D721Med (cell line): Measurements from ENCODE around the gene OR10G2.

ENCODE experiments used
- DNase-seq: peaks from one replicate; pipeline ENCODE4 v3.0.0; 2011; ENCODE audit warnings: low spot score; ENCODE audit not compliant: insufficient read length
- FAIRE-seq: peaks from 2 replicates; lab custom pipeline; 2011; peaks lifted over from hg19 to GRCh38; lab: Jason Lieb, UNC
- CTCF ChIP-seq: IDR thresholded peaks from 2 replicates; pipeline ENCODE4 v1.5.1; 2012; ENCODE audit warnings: mild to moderate bottlenecking, control low read depth; ENCODE audit not compliant: insufficient read depth; ENCODE audit errors: missing control alignments

The OR10G2 gene

GRCh38 chr14:21668377-21668776 lies 33.6 kb upstream of the OR10G2 start:
- no peak for FAIRE-seq
- TF ChIP-seq CTCF, result no peak

GRCh38 chr14:21656980-21657379 lies 22.2 kb upstream of the OR10G2 start:
- FAIRE-seq (no peak), DNase-seq (no peak)
- no peak for TF ChIP-seq CTCF

More at GRCh38 chr14:21668377-21668776, 33.6 kb upstream of the OR10G2 start:
- DNase-seq, result no peak

- no peak for FAIRE-seq
- DNase-seq, result no peak
- TF ChIP-seq CTCF, result no peak
These were observed 19.5 kb upstream of the OR10G2 start for GRCh38 chr14:21654215-21654614.

GRCh38 chr14:21653331-21653885 lies 18.7 kb upstream of the OR10G2 start, which contains the start of gene OR4E2:
TSS of gene OR4E2 (plus strand) at chr14:21653835. CDS start at chr14:21665083, 11,248 bp downstream.
- DNase-seq, result no peak

DNA sequence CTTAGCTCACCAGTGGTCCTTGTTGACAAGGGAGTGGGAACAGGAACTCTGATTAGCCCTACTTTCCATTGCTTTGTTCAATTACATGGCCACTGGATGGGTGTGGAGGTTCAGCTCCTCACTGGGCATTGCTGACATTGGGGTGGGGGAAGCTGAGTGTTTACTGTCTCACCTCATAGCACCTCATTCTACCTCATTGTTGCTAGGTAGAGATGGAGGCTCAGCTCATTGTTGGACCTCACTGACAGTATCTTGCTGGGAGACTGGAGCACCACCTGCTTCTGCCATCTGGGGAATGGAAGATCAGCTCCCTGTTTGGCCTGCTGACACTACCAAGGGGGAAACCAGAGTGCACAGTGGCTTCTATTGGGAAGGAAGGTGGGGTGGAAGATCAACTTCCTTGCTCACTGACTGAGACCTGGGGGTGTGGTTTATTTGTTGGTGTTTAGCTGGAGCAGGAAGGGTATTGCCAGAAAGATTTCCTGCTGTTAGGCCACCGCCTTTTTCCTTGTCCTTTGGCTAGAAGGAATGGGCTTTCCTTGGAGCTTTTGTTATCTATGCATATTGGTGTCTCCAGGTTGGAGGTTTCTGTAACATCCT lies 17.6 kb upstream of the OR10G2 start:
- DNase-seq (no peak), FAIRE-seq (no peak)
- TF ChIP-seq CTCF, result no peak

More at GRCh38 chr14:21653331-21653885, 18.7 kb upstream of the OR10G2 start, which contains the start of gene OR4E2:
- TF ChIP-seq CTCF, result no peak
- FAIRE-seq, result no peak

GRCh38 chr14:21647380-21647779 lies 12.6 kb upstream of the OR10G2 start:
- FAIRE-seq, result no peak
- no peak for TF ChIP-seq CTCF
- no peak for DNase-seq

- DNase-seq, result no peak
- FAIRE-seq, result no peak
- TF ChIP-seq CTCF, result no peak
These were observed 8.7 kb upstream of the OR10G2 start for GRCh38 chr14:21643407-21643806.
